A673 (cell line): Measurements from ENCODE around the gene TMEM179. TPM values are rescaled to one million over a fixed set of nuclear protein-coding genes. Genes with fewer than 3 reads are reported as not detected.

Experiments
- BruUV-seq: library from RNA; stranded (reverse); fragments of 400-500 nt; replicated peaks from 2 replicates; lab custom pipeline; 2021; lab: Mats Ljungman, UMichigan
- CTCF ChIA-PET: fragments of 300-600 bp; sonication (Branson Sonifier 250); formaldehyde crosslinking; loops from one replicate; lab custom pipeline; 2022; ENCODE audit warnings: antibody characterized with exemption; lab: Charles Lee
- POLR2A ChIA-PET: fragments of 300-600 bp; sonication (Branson Sonifier 250); formaldehyde crosslinking; loops from one replicate; lab custom pipeline; 2022; ENCODE audit warnings: antibody characterized with exemption; ENCODE audit not compliant: low non-redundant PET; lab: Charles Lee
- DNase-seq: peaks from one replicate; pipeline ENCODE4 v3.0.0-alpha.2; 2015; ENCODE audit warnings: low spot score
- H3K27ac ChIP-seq: fragments of 200-600 bp; sonication (generic); 2 replicates; pipeline ENCODE4 v1.5.1; 2016; ENCODE audit warnings: mixed run types, low read depth, mild to moderate bottlenecking, mixed read lengths, antibody characterized with exemption, low read length; ENCODE audit not compliant: poor library complexity, severe bottlenecking
- H3K27me3 ChIP-seq: fragments of 200-600 bp; sonication (generic); replicated peaks from 2 replicates; pipeline ENCODE4 v1.6.1; 2017; ENCODE audit warnings: mixed run types, low read depth, mild to moderate bottlenecking, mixed read lengths, antibody characterized with exemption, low read length; ENCODE audit not compliant: insufficient read depth, poor library complexity
- H3K36me3 ChIP-seq: fragments of 200-600 bp; sonication (generic); 2 replicates; pipeline ENCODE4 v1.6.1; 2016; ENCODE audit warnings: mixed run types, mild to moderate bottlenecking, mixed read lengths, antibody characterized with exemption, low read length; ENCODE audit not compliant: insufficient read depth, poor library complexity, severe bottlenecking
- H3K4me1 ChIP-seq: fragments of 200-600 bp; sonication (generic); 2 replicates; pipeline ENCODE4 v1.6.1; 2017; ENCODE audit warnings: mixed run types, mild to moderate bottlenecking, mixed read lengths, antibody characterized with exemption, low read length; ENCODE audit not compliant: insufficient read depth, poor library complexity, severe bottlenecking
- H3K4me3 ChIP-seq: fragments of 200-600 bp; sonication (generic); 2 replicates; pipeline ENCODE4 v1.5.1; 2016; ENCODE audit warnings: low read depth, mixed run types, mild to moderate bottlenecking, mixed read lengths, low read length; ENCODE audit not compliant: poor library complexity, severe bottlenecking
- H3K9me3 ChIP-seq: fragments of 200-600 bp; sonication (generic); 2 replicates; pipeline ENCODE4 v1.6.1; 2016; ENCODE audit warnings: mixed run types, low read depth, mild to moderate bottlenecking, mixed read lengths, antibody characterized with exemption, low read length; ENCODE audit not compliant: poor library complexity, severe bottlenecking
- CTCF ChIP-seq: fragments of 300-800, 200-600 bp; sonication (generic); conservative IDR thresholded peaks from 2 replicates; pipeline ENCODE4 v1.5.1; 2017; ENCODE audit warnings: low read depth, mild to moderate bottlenecking, antibody characterized with exemption, low read length, moderate library complexity, mixed read lengths
- EZH2 ChIP-seq: fragments of 200-600 bp; sonication (generic); IDR thresholded peaks from 2 replicates; pipeline ENCODE4 v1.6.1; 2017; ENCODE audit warnings: borderline replicate concordance, low read depth, mild to moderate bottlenecking, mixed read lengths, antibody characterized with exemption, low read length; ENCODE audit not compliant: poor library complexity, severe bottlenecking
- intact Hi-C: fragments of 100-400 bp; cut with micrococcal nuclease; formaldehyde crosslinking; loops from one replicate; pipeline ENCODE4 v1.10.0; 2022; ENCODE audit not compliant: unreplicated experiment
- total RNA-seq: library from RNA; stranded (reverse); gene quantifications from 2 replicates; pipeline ENCODE4 v1.2.3, GENCODE V29; 2021

Gene TMEM179
- total RNA-seq, 1 experiment from 2014 or later: 0.58 TPM

GRCh38 chr14:104550861-104551728, 53.5 kb downstream of the TMEM179 start:
- H3K36me3 ChIP-seq: no peaks in the 10 kb centered on the region
- H3K9me3 ChIP-seq: no peaks in the 10 kb centered on the region
- H3K27ac ChIP-seq: no peak overlapping the region
- no peak for DNase-seq
- H3K4me1 ChIP-seq: peaks cover under 1% of the 10 kb centered on the region
- no peaks in the 10 kb centered on the region for H3K27me3 ChIP-seq
- ChIA-PET POLR2A (no interaction called here), CTCF (interaction anchor here (0.6 kb wide), 1 partner anchor 414 kb away, joined by 5 read pairs; no protein-coding TSS in a partner anchor)
- TF ChIP-seq CTCF (no peak), EZH2 (no peak)
- intact Hi-C loops: no loop called here
- no TSS peak for BruUV-seq
- no peak overlapping the region for H3K4me3 ChIP-seq

- Histone ChIP-seq H3K36me3 (no peaks in the 10 kb centered on the region), H3K27ac (no peak overlapping the region), H3K4me3 (no peak overlapping the region), H3K9me3 (no peaks in the 10 kb centered on the region), H3K4me1 (peaks cover 7% of the 10 kb centered on the region), H3K27me3 (no peaks in the 10 kb centered on the region)
- DNase-seq: no peak
- TF ChIP-seq CTCF: no peak
- TF ChIP-seq EZH2: no peak
- intact Hi-C loops: no loop called here
- BruUV-seq: no TSS peak
- POLR2A ChIA-PET: no interaction called here
- CTCF ChIA-PET: interaction anchor here (0.6 kb wide), 1 partner anchor 414 kb away, joined by 5 read pairs; no protein-coding TSS in a partner anchor
Measured at GRCh38 chr14:104550340-104550860, 54.2 kb downstream of the TMEM179 start.

GRCh38 chr14:104549536-104550339, 54.8 kb downstream of the TMEM179 start:
- no TSS peak for BruUV-seq
- intact Hi-C loops: no loop called here
- POLR2A ChIA-PET: no interaction called here

More at GRCh38 chr14:104549536-104550339, 54.8 kb downstream of the TMEM179 start:
- H3K36me3 ChIP-seq: no peaks in the 10 kb centered on the region
- no peak for TF ChIP-seq CTCF
- TF ChIP-seq EZH2: no peak
- CTCF ChIA-PET: no interaction called here
- no peak for DNase-seq
- H3K4me3 ChIP-seq: no peak overlapping the region
- H3K9me3 ChIP-seq: no peaks in the 10 kb centered on the region
- H3K27me3 ChIP-seq: no peaks in the 10 kb centered on the region
- no peak overlapping the region for H3K27ac ChIP-seq
- H3K4me1 ChIP-seq: peaks cover 12% of the 10 kb centered on the region
